Measurements from ENCODE around the gene RMI2. TPM values are rescaled to one million over a fixed set of nuclear protein-coding genes. Genes with fewer than 3 reads are reported as not detected.

Gene RMI2
- total and polyA plus RNA-seq, 2 of the 8 experiments (the other 6 are each of a cell fraction or from before 2014, with no cell fraction given), result 58.2 to 96.0 TPM

GRCh38 chr16:11374255-11374654 lies 29.0 kb downstream of the RMI2 start:
- FAIRE-seq (no peak), DNase-seq (ENCODE audit: low read depth in 1 of 2, low spot score in 2 of 2) (no peak)
- Histone ChIP-seq H3K79me2 (ENCODE audit: control insufficient read depth in 1 of 2, insufficient read depth in 2 of 2, low read length in 2 of 2) (no peaks in the 10 kb centered on the region), H2BK5ac (ENCODE audit: low read depth, low read length) (no peak overlapping the region), H4K91ac (replicated peaks; ENCODE audit: insufficient read length, low read length) (no peak overlapping the region), H2AK5ac (ENCODE audit: low read depth, low read length) (no peak overlapping the region), H3K4me3 (ENCODE audit: extremely low read depth in 1 of 4, insufficient read depth in 2 of 4, low read depth in 3 of 4, low read length in 4 of 4) (no peak overlapping the region), H3K23ac (ENCODE audit: insufficient read length) (no peak overlapping the region), H4K20me1 (replicated peaks in 1 of 2; ENCODE audit: control insufficient read depth in 1 of 2, insufficient read depth in 2 of 2, low read length in 2 of 2) (no peaks in the 10 kb centered on the region), H3K27ac (ENCODE audit: low read depth, low read length) (no peak overlapping the region), H3K27me3 (replicated peaks in 1 of 4; ENCODE audit: control insufficient read depth in 3 of 4, extremely low read depth in 1 of 4, insufficient read depth in 3 of 4, low read length in 3 of 4) (no peaks in the 10 kb centered on the region), H3K56ac (replicated peaks; ENCODE audit: insufficient read length, low read depth, low read length) (no peak overlapping the region), H3K4me2 (ENCODE audit: insufficient read depth in 1 of 2, low read depth in 2 of 2, low read length in 2 of 2) (no peak overlapping the region), H2BK120ac (replicated peaks; ENCODE audit: low read depth, low read length) (no peak overlapping the region), H3K36me3 (ENCODE audit: control insufficient read depth in 2 of 4, insufficient read depth in 4 of 4, low read length in 3 of 4) (no peaks in the 10 kb centered on the region), H3K9ac (replicated peaks in 1 of 4; ENCODE audit: extremely low read depth in 1 of 4, low read depth in 3 of 4, low read length in 3 of 4) (no peak overlapping the region), H2BK15ac (ENCODE audit: low read length) (no peak overlapping the region), H4K5ac (ENCODE audit: insufficient read length, low read depth, low read length) (no peak overlapping the region), H4K8ac (ENCODE audit: extremely low read depth, insufficient read depth, low read length) (no peak overlapping the region), H3K18ac (ENCODE audit: extremely low read depth, low read length) (no peak overlapping the region), H2AFZ (ENCODE audit: low read length) (no peak overlapping the region), H2BK12ac (ENCODE audit: low read depth, low read length) (no peak overlapping the region), H3K79me1 (ENCODE audit: low read depth, low read length) (no peaks in the 10 kb centered on the region; the same call in 1 of the 2 replicates), H2BK20ac (ENCODE audit: low read length) (no peak overlapping the region), H3K4ac (replicated peaks; ENCODE audit: insufficient read length, low read depth, low read length) (no peak overlapping the region), H3K4me1 (replicated peaks in 1 of 4; ENCODE audit: control insufficient read depth in 3 of 4, insufficient read depth in 4 of 4, low read length in 3 of 4) (no peaks in the 10 kb centered on the region; a peak in 3 of 7 replicates), H3K23me2 (ENCODE audit: low read depth, low read length) (no peaks in the 10 kb centered on the region), H3K14ac (ENCODE audit: insufficient read length) (no peak overlapping the region), H3K9me3 (ENCODE audit: insufficient read depth in 2 of 2, low read depth in 1 of 2, low read length in 1 of 2) (no peaks in the 10 kb centered on the region)
- 88% methylated on average over 4 of the region's 4 CpGs; no CpG with 5 or more reads in 1 of the 2 experiments for WGBS, 2 experiments (ENCODE audit: extremely low coverage in 1 of 2, insufficient coverage in 1 of 2, insufficient read length in 1 of 2, insufficient replicate concordance in 2 of 2, low coverage in 1 of 2, low lambda C conversion rate in 2 of 2, missing lambda C conversion rate in 1 of 2)
- ChIA-PET POLR2A (ENCODE audit: partially characterized antibody) (interaction anchor here (1.1 kb wide), 1 partner anchor 118 kb away, joined by 3 read pairs; the partner anchor contains the start of gene SOCS1), CTCF (ENCODE audit: partially characterized antibody) (interaction anchor here (0.6 to 7.0 kb wide), 7 partner anchors 10 to 411 kb away, joined by 3 to 132 read pairs (median 18); no protein-coding TSS in a partner anchor)
- TF ChIP-seq GABPA (IDR thresholded peaks at IDR 0.05; ENCODE audit: borderline replicate concordance, insufficient read depth, low read length), result no peak
- no peak for TF ChIP-seq SRF (IDR thresholded peaks at IDR 0.05; ENCODE audit: low read depth, low read length)
- no peak for TF ChIP-seq FOSL1 (IDR thresholded peaks at IDR 0.05; ENCODE audit: insufficient read depth, low read depth, low read length)
- TF ChIP-seq EP300 (IDR thresholded peaks at IDR 0.05; ENCODE audit: borderline replicate concordance in 1 of 2, low read depth in 2 of 2, low read length in 2 of 2), result no peak
- TF ChIP-seq SUZ12 (IDR thresholded peaks at IDR 0.05; ENCODE audit: low read length), result no peak
- TF ChIP-seq RNF2 (IDR thresholded peaks at IDR 0.05; ENCODE audit: borderline replicate concordance, low read depth, low read length, missing control alignments, poor library complexity, severe bottlenecking), result no peak
- TF ChIP-seq YY1 (IDR thresholded peaks at IDR 0.05; ENCODE audit: low read depth, low read length), result no peak
- TF ChIP-seq CEBPB (IDR thresholded peaks at IDR 0.05; ENCODE audit: low read depth, low read length), result no peak
- TF ChIP-seq SP1 (IDR thresholded peaks at IDR 0.05; ENCODE audit: low read depth, low read length), result no peak
- no peak for TF ChIP-seq KDM5A (IDR thresholded peaks at IDR 0.05; ENCODE audit: low read length)
- no peak for TF ChIP-seq CTCF (IDR thresholded peaks at IDR 0.05; ENCODE audit: control extremely low read depth in 1 of 3, insufficient read depth in 1 of 3, low read depth in 1 of 3, low read length in 3 of 3)
